ENCODE data around the gene PRCP. TPM values are rescaled to one million over a fixed set of nuclear protein-coding genes. Genes with fewer than 3 reads are reported as not detected.

PRCP gene
- total and polyA plus RNA-seq, 2 experiments from 2014 or later, result 33.3 to 52.8 TPM

- Mint-ChIP-seq H3K4me1 (peaks cover 7% of the 10 kb centered on the region), H3K4me3 (no peak overlapping the region), H3K27ac (no peak overlapping the region), H3K9me3 (no peaks in the 10 kb centered on the region), H3K36me3 (ENCODE audit: low read depth) (no peaks in the 10 kb centered on the region; the same call in none of the 3 replicates), H3K27me3 (ENCODE audit: insufficient read depth, low read depth, poor library complexity) (no peaks in the 10 kb centered on the region)
- TF ChIP-seq, protein P1, sequence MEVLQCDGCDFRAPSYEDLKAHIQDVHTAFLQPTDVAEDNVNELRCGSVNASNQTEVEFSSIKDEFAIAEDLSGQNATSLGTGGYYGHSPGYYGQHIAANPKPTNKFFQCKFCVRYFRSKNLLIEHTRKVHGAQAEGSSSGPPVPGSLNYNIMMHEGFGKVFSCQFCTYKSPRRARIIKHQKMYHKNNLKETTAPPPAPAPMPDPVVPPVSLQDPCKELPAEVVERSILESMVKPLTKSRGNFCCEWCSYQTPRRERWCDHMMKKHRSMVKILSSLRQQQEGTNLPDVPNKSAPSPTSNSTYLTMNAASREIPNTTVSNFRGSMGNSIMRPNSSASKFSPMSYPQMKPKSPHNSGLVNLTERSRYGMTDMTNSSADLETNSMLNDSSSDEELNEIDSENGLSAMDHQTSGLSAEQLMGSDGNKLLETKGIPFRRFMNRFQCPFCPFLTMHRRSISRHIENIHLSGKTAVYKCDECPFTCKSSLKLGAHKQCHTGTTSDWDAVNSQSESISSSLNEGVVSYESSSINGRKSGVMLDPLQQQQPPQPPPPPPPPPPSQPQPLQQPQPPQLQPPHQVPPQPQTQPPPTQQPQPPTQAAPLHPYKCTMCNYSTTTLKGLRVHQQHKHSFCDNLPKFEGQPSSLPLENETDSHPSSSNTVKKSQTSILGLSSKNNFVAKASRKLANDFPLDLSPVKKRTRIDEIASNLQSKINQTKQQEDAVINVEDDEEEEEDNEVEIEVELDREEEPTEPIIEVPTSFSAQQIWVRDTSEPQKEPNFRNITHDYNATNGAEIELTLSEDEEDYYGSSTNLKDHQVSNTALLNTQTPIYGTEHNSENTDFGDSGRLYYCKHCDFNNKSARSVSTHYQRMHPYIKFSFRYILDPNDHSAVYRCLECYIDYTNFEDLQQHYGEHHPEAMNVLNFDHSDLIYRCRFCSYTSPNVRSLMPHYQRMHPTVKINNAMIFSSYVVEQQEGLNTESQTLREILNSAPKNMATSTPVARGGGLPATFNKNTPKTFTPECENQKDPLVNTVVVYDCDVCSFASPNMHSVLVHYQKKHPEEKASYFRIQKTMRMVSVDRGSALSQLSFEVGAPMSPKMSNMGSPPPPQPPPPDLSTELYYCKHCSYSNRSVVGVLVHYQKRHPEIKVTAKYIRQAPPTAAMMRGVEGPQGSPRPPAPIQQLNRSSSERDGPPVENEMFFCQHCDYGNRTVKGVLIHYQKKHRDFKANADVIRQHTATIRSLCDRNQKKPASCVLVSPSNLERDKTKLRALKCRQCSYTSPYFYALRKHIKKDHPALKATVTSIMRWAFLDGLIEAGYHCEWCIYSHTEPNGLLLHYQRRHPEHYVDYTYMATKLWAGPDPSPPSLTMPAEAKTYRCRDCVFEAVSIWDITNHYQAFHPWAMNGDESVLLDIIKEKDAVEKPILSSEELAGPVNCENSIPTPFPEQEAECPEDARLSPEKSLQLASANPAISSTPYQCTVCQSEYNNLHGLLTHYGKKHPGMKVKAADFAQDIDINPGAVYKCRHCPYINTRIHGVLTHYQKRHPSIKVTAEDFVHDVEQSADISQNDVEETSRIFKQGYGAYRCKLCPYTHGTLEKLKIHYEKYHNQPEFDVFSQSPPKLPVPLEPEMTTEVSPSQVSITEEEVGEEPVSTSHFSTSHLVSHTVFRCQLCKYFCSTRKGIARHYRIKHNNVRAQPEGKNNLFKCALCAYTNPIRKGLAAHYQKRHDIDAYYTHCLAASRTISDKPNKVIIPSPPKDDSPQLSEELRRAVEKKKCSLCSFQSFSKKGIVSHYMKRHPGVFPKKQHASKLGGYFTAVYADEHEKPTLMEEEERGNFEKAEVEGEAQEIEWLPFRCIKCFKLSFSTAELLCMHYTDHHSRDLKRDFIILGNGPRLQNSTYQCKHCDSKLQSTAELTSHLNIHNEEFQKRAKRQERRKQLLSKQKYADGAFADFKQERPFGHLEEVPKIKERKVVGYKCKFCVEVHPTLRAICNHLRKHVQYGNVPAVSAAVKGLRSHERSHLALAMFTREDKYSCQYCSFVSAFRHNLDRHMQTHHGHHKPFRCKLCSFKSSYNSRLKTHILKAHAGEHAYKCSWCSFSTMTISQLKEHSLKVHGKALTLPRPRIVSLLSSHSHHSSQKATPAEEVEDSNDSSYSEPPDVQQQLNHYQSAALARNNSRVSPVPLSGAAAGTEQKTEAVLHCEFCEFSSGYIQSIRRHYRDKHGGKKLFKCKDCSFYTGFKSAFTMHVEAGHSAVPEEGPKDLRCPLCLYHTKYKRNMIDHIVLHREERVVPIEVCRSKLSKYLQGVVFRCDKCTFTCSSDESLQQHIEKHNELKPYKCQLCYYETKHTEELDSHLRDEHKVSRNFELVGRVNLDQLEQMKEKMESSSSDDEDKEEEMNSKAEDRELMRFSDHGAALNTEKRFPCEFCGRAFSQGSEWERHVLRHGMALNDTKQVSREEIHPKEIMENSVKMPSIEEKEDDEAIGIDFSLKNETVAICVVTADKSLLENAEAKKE (CRISPR knock-in tag; IDR thresholded peaks at IDR 0.05), result no peak
- TF ChIP-seq EZH2 (IDR thresholded peaks at IDR 0.05; ENCODE audit: low read depth, unreplicated experiment), result no peak
- TF ChIP-seq ZNF331 (CRISPR knock-in tag; IDR thresholded peaks at IDR 0.05; ENCODE audit: low read depth), result no peak
- no peak for TF ChIP-seq NANOG (IDR thresholded peaks at IDR 0.05; ENCODE audit: borderline replicate concordance)
- TF ChIP-seq REST (IDR thresholded peaks at IDR 0.05; ENCODE audit: unreplicated experiment), result no peak
- TF ChIP-seq JUNB (IDR thresholded peaks at IDR 0.05; ENCODE audit: unreplicated experiment), result no peak
- no peak for TF ChIP-seq EZH2phosphoT487 (IDR thresholded peaks at IDR 0.05; ENCODE audit: unreplicated experiment)
- no peak for TF ChIP-seq CREB1 (CRISPR knock-in tag; IDR thresholded peaks at IDR 0.05; ENCODE audit: low read depth)
- TF ChIP-seq, protein P2, sequence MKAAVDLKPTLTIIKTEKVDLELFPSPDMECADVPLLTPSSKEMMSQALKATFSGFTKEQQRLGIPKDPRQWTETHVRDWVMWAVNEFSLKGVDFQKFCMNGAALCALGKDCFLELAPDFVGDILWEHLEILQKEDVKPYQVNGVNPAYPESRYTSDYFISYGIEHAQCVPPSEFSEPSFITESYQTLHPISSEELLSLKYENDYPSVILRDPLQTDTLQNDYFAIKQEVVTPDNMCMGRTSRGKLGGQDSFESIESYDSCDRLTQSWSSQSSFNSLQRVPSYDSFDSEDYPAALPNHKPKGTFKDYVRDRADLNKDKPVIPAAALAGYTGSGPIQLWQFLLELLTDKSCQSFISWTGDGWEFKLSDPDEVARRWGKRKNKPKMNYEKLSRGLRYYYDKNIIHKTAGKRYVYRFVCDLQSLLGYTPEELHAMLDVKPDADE (IDR thresholded peaks at IDR 0.05), result no peak
- no peak for TF ChIP-seq CTCF (conservative IDR thresholded peaks at IDR 0.05; ENCODE audit: low read depth in 2 of 2)
- no peak for TF ChIP-seq STAT1 (IDR thresholded peaks at IDR 0.05; ENCODE audit: unreplicated experiment)
- TF ChIP-seq POLR2AphosphoS5 (IDR thresholded peaks at IDR 0.05; ENCODE audit: low read depth), result no peak
- no peak for TF ChIP-seq ZNF114 (CRISPR knock-in tag; IDR thresholded peaks at IDR 0.05)
- Histone ChIP-seq H2AFZ (no peak overlapping the region), H3K4me2 (no peak overlapping the region), H3K9me2 (ENCODE audit: insufficient read depth) (no peaks in the 10 kb centered on the region), H3K79me2 (replicated peaks; ENCODE audit: insufficient read depth) (no peaks in the 10 kb centered on the region), H4K20me1 (replicated peaks; ENCODE audit: insufficient read depth) (no peaks in the 10 kb centered on the region), H3K4me3 (no peak overlapping the region), H3K27me3 (ENCODE audit: insufficient read depth) (no peaks in the 10 kb centered on the region), H3K27ac (ENCODE audit: low read depth) (no peak overlapping the region), H3K4me1 (ENCODE audit: insufficient read depth) (peaks cover 8% of the 10 kb centered on the region), H3F3A (replicated peaks; ENCODE audit: low read depth) (no peaks in the 10 kb centered on the region), H3K36me3 (ENCODE audit: insufficient read depth) (no peaks in the 10 kb centered on the region)
- DNase-seq (ENCODE audit: low spot score) (no peak), ATAC-seq (no peak)
These were observed 67.2 kb downstream of the PRCP start for GRCh38 chr11:82832983-82833382.
